T-helper 1 cell (primary cell): ENCODE measurements around the gene LUZP2.

Experiments
- DNase-seq, 5 donors: peaks; one replicate each; pipeline ENCODE4 v3.0.0-alpha.2; 2012 to 2020

LUZP2 gene

DNA sequence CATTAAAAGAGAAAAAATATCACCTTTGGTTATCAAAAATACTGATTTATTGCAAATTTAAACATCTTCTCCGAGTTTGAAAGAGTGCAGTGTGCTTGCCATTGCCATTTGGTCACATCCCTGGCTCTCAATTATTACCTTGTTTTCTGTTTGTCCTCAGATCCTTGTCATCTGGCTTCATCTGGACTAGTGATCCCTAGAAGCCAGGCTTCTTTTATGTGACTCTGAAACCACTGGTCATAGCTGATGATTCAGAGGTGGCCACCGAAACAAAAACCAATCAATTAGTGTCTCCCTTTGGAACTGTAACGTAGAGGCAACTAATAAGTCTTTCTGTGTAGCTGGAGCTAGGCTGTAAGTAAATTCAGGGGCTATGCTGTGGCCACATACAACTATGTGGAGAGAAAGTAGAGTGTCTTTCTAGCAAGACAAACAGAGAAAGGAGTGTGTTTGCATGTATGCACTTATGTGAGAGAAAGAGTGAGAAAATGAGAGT lies 237.9 kb downstream of the LUZP2 start:
- no peak for DNase-seq

DNA sequence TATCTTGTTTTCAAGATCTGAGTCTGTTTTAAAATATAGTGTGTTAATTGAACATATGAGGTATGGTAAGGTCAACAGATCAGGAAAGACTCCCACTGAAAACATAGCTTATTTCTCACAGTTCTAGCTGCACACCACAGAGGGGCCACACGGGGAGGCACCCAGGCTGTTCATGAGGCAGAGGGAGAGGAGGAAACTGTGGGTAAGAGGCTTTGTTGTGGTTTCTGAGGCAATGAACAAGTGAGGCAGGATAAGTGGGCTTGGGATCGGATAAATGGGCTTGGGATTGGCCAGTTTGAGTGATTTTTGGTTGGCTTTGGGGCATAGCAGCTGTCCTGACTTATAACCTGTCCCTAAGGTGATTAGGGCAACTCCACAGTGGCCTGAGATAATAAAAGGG lies 242.1 kb downstream of the LUZP2 start:
- no peak for DNase-seq

DNA sequence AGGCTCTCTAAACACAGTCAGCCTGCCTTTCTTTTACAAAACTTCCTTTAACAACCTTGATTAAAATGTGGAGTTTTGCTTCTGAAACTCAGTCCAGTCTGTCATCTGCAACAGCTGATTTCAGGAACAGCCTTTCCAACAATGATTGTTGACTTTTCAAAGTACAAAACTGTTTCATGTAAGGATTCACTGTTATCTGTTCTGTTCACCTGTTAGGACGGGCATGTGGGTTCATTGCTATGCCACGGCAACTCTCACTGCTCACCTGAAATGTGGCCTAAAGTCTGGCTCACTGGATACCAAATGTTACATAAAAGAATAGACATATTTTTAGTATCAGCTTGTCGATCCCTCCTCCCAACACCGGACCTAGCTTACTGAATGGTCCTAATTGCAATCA lies 242.8 kb downstream of the LUZP2 start:
- no peak for DNase-seq

DNA sequence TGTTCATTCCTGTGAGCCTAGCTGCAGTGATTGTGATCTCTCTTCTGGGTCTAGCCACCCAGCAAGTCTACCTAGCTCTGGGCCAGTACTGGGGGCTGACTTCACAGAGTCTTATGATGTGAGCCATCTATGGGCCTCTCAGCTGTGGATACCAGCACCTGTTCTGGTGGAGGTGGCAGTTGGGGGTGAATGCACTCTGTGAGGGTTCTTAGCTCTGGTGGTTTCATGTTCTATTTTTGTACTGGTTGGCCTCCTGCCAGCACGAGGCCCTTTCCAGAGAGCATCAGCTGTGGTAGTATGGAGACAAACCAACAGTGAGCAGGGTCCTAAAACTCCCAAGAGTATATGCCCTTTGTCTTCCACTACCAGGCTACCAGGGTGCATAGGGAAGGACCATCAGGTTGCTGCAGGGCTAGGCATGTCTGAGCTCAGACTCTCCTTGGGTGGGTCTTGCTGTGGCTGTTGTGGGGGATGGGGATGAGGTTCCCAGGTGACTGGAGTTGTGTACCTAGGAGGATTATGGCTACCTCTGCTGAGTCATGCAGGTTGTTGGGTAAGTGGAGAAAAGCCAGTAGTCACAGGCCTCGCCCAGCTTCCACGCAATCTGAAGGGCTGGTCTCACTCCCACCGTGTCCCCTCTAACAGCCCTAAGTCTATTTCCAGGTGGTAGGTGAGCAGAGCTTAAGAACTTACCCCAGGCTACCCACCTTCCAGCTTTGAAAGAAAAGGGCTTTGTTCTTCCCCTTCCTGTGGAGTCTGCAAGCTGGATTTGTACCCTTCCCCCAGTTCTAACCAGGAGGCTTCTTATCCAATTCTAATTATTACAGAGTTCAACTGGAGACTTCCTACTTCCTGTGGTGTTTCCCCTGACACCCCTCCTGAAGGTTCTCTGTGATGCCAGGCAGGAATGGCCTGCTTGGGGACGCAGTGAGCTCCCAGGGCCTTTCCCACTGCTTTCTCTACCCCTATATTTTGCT lies 250.7 kb downstream of the LUZP2 start:
- DNase-seq, result no peak

DNA sequence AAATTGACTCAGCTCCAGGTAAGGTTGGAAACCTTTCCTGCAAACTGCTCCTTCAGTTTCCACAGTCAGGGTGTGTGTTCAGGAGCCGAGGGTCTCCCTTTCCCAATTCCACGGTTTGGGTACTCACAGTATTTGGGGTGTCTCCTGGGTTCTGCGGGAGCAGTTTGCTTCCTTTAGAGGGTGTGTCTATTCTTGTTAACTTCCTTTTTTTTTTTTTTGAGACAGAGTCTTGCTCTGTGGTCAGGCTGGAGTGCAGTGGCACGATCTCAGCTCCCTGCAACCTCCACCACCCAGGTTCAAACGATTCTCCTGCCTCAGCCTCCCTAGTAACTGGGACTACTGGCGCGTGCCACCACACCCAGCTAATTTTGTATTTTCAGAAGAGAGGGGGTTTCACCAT lies 251.4 kb downstream of the LUZP2 start:
- no peak for DNase-seq

DNA sequence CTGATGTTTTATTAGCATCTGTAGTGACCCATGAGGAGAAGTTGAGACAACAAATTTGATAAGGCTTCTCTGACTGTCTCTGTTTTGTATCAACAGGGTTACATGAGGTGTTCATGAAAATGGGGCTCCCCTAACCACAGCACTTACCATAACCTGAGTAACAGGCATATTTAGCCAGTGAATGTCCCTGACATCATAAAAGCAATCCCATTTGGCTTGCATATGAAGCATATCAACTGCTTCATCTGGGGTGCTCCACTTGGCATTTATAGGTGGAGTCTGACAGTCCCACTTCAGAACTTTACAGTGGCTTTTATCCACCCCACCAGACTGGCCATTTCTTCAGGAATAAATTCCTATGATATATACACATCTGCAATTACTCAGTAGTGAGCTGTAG lies 257.6 kb downstream of the LUZP2 start:
- DNase-seq, result no peak

DNA sequence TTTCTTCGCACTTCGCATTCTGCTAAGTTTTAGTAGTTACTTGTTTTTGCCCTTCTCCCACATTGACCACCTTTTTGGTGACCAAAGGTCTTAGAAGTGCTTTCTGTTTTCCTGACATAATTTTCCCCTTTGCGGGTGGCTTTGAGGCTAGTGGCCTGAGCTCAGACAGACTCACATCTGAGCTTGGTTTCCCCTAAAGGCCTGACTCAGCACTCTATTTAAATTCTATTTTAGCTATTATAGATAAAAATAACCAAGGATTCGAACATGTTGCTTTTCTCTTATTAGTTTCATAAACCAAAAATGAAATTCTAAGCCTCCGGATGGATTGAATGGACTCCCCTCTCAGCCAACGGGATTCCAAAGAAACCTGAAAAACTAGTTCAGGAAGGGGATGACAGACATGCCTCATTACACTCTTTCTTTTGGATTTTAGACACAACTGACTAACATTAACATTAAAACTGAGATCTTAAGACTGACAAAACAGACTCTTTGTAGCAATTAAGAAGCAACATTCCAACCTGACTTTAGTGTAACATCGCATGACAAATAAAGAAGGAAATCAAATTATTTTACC lies 258.5 kb downstream of the LUZP2 start:
- no peak for DNase-seq

DNA sequence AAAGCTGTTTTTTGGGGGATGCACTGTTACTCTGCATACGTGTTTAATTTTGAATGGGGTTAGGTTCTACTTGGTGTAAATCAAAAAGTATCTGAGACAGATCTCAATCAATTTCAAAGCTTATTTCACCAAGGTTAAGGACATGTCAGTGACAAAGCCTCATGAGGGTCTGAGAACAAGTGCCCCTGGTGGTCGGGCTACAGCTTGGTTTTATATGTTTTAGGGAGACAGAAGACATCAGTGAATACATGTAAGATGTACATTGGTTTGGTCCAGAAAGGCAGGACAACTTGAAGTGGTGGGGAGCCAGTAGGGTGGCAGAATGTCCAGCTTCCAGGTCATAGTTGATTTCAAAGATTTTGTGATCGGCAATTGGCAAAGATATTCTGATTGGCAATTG lies 262.9 kb downstream of the LUZP2 start:
- DNase-seq, result no peak

DNA sequence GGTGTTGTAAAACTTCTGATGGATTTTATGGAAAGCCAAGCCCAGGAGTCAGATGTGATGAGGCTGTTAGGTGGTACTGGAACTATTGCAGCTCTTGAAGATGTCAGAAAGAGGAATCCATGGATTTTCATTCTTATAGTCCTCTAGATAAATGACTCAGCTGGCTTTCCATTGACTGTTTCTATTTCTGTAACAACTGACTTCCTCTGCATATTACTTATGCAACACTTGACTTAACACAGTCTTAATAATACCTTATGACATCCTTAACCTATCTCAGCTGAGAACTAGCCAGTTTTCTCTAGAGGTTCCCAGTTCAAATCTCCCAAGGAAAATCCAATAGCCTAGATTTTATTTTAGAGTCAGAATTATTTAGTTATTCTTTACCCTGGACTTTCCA lies 263.8 kb downstream of the LUZP2 start:
- DNase-seq, result no peak

DNA sequence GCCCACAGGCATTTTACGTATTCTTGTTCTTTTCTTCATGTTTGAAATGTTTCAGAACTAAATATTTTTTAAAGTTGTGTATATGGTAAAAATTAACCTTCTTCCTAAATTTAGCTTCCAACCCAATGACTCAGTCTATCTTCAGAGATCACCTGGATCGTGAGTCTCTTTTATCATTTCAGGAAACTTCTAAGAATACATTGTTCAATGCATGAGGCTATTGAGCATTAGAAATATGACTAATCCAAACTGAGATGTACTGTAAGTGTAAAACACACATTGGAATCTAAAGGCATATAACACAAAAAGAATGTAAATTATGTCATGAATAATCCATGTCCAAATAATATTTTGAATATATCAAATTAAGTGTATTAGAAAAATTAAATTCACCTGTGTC lies 265.2 kb downstream of the LUZP2 start:
- no peak for DNase-seq

DNA sequence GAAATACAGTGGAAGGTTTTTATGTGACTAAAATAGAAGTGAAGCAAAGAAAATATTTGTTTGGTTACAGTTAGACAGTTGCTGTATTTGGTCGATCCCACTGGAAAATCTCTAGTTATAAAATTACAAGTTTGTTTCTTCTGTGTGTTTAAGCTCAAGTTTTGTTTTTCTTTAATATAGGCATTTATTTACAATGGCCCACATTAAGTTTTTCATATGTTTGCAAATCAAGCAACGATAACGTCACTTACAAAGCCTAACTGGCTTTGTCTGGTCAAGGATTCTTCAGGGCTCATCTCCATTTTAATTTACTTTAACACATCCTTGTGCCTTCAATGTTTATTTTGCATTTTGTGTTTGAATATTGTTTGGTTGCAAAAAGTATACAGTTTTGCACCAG lies 270.6 kb downstream of the LUZP2 start:
- no peak for DNase-seq

DNA sequence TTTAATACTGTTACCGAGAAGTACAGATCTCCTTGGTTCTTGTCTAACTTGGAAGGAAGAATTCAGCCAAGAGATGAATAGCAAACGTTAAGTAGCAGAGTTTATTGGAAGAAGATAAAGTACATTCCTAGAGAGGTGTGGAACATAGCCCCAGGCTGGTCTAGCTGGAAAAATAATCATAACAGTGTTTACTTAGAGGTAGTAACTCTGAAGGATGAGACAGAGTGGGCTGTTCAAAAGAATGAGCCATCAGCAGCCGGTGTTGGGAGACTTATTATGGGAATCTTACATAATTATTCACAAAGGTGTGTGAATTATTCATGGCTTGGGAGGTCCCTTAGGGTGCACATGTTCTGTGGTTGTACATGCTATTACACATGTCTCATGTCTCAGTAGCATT lies 276.5 kb downstream of the LUZP2 start:
- DNase-seq, result no peak

DNA sequence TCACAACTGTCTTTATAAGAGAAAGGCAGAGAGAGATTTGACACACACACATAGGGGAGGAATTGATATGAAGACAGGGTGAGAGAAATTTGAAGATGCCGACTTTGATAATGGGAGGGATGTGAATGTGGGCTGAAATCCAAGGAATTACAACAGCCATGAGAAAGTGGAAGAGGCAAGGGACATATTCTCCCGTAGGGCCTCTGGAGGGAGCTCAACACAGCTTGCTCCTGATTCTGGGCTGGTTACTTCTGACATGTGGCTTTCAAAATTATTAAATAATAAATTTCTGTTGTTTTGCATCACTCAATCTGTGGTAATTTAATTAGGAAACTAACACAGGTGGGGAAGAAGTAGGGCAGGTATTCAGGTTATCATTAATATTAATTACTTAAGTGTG lies 282.9 kb downstream of the LUZP2 start:
- DNase-seq, result no peak

DNA sequence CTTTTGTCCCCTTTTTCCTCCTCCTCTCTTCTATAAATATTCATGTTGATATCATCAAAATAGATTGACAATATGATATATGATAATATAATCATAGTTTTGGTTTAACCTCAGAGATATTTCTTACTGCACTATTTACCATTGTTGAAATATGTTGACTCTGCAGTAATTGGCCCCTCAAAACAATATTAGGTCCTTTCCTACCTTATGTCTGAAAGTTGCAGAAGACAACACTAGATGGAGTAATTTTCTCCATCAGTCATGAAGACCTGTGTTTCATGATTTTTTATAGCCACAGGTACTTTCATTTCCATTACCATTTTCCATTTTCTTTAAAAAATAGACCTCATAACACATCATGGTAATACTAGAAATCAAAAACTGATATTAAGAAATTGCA lies 284.4 kb downstream of the LUZP2 start:
- DNase-seq, result no peak

DNA sequence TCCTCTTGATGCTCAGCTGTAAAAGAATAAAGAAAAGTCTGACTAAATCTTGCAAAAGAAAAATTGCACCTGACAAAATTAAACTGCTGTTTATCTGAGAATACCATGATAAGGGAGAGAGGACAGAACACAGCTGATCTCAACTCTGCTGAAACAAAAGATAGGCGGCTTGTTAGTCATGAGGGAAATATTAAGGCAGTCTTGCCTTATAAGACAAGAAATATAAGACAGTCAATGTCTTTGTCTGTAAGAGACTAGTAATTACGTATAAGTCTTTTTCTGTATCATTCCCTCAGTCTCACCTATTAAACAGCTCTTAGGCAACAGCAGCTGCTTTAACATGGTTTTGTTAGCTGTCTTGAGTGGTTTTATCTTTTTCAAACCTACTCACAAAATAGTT lies 296.6 kb downstream of the LUZP2 start:
- DNase-seq, result no peak

DNA sequence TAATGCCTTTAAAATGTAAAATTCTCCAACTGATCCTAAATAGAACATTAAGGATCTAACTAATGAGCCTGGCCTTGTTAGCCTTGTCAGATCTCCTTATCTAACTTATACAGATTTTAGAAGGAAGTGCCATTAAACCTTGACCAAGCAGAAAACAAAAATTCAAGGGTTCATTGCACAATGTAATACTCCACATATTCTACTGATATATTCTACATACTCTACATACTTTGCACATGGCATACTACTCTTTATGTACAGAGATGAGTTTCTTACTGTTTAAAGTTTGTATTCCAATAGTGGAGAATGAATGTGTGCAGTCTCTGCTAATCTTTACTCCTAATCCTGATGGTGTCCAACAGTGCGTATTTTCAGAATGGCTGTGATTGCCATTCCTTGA lies 297.2 kb downstream of the LUZP2 start:
- DNase-seq, result no peak

DNA sequence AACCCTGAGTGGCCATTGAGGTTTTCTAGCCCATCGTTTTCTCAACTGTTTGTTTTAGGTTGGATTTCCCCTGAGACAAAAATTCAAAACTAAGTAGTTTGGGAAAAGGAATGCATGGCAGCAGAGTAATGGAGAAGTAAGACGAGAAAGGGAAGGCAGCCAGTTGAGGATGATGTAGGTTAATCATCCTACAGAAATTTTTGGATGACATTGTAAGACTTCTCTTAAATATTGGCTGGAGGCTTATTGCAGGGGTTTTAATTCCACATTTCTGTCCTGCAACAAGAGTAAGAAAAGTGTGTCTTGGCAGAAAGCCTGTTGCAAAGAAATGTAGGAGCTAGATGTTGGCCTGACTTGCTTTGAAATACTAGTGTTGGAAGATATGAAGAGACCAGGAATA lies 308.8 kb downstream of the LUZP2 start:
- DNase-seq, result no peak

DNA sequence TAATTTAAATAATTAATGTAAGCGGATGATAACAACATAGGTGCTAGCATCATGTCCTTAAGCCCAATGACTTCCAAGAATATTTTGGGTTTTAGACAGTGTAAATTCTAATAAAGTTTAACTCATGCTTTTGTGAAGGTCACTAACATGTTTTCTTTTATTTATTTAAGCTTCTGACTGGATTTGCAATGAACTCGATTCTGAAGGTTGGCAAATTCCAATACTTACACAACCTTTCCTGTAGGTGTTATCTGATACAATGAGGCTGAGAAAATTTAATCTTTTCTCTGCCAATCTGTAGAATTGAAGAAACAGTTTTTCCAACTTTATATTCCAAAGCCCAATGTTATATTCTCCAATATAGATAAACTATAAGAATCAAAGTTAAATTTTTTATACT lies 311.3 kb downstream of the LUZP2 start:
- no peak for DNase-seq

DNA sequence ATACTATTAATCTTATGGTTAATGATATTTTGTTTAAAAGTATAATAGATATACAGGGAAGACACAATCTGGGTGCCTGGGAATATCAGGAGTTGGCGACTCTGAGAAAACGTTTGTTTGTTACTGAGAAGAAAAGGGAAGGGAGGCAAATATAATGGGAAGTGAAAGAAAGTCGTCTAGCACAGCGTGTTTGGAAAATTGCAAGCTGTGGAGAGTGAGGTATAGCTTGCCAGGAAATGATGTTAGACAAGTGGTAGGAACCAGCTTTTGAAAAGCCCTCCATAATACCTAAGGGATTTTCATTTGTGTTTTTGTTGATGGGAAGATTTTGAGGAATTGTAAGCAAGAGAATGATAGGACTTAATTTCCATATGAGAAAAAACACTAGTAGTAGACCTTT lies 322.2 kb downstream of the LUZP2 start:
- DNase-seq, result no peak

DNA sequence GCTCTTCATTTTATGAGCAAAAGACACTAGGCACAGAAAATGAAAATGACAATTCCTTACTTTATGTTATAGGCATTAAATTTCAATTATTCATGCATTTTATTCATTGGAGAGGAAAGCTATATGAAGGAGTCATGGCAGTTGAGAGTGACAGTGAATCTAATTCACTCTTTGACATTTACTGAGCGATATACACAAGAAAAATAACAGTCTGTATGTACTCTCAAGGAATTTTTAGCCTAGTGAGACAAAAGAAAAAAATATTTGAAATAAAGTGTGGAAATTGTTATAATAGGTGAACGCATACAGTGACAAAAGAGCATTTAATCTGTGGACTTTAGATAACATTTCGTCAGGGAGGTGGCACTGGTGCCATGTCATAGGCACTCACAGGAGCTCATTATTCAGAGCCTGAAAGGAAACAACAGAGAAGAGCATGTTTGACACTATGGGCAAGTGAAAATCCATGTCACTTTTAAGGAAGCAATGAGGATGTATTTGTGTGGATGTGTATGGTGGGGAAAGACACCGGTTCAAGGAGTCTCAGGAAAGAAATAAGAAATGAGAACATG lies 323.1 kb downstream of the LUZP2 start:
- no peak for DNase-seq

DNA sequence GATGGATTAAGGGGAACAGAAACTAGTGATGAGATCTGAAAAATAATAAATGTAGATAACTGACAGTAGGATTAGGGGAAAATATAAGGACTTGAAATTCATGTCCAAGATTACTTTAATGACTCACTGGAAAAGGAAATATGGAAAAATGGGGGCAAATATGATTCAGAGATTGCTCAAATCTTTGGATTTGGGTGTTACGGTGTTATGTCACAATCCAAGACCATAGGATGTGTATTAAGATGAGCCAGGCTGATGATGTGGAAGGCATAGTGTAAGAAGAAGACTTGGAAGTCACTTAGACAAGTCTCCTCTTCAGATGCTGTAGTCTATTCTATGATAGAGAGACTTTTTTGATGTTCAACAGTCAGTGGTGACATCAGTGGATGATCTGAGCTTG lies 323.7 kb downstream of the LUZP2 start:
- DNase-seq, result no peak

DNA sequence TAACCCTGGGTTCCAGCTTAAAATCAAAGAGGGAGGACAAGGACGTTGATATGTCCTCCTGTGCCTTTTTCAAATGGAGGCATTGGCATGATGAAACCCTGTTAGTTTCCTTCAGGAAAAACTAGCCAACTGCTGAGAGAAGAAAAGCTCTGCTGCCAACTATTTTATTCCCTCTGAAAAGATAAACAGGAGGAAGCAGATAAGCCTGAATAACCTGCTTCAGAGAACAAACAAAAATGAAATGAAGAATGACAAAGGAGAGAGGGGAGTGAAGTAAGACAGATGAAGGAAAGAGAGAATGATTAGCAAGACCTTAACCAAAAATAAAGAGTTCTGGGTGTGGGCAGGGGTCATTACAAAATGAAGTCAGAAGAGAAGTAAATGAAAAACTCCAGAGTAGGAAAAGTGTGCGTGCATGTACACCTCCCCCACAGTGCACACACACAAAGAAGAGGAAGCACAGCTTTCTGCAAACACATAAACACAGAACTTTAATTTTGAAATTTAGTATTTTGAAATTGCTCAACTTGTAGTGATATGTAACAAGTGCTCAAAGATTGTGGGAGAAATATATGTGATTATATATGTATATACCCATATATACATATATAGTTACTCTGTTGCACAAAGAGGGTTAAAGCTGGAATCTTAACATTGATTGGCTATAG lies 332.2 kb downstream of the LUZP2 start:
- DNase-seq, result no peak

DNA sequence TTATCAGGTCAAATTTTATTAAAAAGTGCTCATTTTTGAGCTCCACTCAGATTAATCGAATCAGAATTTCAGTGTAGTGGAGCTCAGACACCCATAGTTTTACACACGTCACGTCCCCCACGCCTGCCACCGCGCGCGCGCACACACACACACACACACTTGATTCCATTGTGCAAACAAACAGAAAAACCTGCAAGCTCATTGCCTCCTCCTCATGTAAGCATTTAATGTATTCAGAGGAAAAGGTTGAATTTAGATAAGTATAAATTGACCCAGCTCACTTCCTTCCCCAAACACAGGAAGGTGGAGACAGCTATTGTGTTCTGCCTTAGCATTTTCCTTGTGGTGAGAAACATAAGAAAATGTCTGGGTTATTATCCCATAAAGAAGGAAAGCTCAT lies 336.7 kb downstream of the LUZP2 start:
- no peak for DNase-seq

DNA sequence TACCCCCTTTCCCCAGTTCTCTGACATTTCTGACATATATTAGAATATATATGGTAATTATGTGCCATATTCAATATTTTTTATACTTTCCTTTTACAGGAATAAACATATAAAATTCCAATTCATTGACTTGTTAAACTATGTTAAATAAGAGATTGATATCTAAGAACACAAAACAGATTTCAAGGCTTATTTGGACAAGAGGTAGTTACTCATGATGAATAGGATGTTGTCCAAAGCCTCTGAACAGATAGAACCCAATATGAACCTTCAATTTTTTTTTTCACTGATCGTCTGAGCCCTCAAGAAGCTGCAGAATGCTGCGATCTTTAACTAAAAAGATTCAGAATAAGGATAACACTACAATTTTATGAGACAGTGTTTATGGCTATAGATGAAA lies 340.3 kb downstream of the LUZP2 start:
- no peak for DNase-seq
